ENCODE data around the gene CD247.

CD247 gene

DNA sequence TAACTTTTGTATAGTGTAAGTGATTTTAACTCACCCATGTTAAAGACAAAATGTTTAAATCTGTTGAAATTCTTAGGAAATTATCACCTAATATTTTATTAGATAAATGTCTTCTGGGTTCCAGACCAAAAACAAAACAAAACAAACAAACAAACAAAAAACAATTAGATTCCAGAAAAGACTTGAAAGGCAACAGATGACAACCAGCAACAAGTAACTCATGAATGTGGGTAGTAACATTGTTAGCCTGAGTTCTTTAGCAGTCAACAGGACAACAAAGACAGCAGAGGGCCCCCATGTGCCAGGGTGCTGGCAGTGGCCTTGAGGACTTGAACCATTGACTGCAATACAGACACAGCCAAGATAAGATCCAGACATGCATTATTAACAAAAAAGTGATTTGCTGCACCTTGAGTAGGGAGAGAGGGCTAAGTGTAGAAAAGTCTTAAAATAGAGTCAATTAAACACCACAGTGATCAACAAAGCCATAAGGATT, 2.4 kb upstream of the CD247 start:
- DNase-seq (ENCODE audit: low spot score), result no peak
- in situ Hi-C loops (cut with MboI; ENCODE audit: low sequenced_read_pairs, unreplicated experiment), result no loop called here

DNA sequence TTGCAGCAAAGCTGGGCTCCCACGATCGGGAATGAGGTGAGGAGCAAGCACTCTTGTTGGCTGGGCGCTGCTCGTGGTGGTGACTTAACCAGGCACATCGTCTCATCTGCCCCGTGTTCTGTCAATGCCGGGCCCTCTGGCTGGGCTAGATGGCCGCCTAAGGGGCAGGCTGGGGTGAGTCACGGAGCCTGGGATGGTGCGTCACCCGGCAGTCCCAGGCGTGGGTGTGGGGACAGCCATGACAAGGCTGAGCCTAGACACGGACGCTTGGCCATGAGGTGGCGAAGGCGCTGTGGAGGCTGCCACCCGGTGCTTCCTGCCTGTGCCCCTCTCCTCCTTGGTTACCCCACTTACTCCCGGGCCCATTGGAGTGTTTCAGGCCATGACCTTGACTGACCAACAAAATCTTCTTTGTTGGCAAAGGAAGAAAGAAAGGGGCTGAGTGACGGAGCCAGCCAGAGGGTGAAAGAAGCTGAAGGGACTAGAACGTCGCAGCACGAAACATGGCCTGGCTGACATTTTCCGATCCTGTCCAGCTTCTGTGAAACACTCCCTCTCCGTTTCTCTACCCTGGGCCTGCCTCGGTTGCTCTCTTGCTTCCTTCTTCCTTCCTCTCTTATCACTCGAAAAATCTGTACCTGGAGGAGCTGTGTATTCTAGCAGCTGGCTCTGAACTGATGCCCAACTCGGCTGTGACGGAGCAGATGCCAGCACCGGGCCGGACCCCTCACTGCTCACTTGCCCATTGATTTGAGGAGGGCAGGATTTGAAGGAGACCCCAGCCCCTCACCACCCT, 596 bp downstream of the CD247 start:
- DNase-seq (ENCODE audit: low spot score), result no peak
- in situ Hi-C loops (cut with MboI; ENCODE audit: low sequenced_read_pairs, unreplicated experiment), result no loop called here
- TF ChIP-seq, protein P1, sequence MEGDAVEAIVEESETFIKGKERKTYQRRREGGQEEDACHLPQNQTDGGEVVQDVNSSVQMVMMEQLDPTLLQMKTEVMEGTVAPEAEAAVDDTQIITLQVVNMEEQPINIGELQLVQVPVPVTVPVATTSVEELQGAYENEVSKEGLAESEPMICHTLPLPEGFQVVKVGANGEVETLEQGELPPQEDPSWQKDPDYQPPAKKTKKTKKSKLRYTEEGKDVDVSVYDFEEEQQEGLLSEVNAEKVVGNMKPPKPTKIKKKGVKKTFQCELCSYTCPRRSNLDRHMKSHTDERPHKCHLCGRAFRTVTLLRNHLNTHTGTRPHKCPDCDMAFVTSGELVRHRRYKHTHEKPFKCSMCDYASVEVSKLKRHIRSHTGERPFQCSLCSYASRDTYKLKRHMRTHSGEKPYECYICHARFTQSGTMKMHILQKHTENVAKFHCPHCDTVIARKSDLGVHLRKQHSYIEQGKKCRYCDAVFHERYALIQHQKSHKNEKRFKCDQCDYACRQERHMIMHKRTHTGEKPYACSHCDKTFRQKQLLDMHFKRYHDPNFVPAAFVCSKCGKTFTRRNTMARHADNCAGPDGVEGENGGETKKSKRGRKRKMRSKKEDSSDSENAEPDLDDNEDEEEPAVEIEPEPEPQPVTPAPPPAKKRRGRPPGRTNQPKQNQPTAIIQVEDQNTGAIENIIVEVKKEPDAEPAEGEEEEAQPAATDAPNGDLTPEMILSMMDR (IDR thresholded peaks at IDR 0.05; ENCODE audit: borderline replicate concordance, control extremely low read depth, extremely low read depth, insufficient read depth, missing control alignments), result no peak

More for the DNA sequence above, 2.4 kb upstream of the CD247 start:
- TF ChIP-seq, protein P1 (IDR thresholded peaks at IDR 0.05; ENCODE audit: borderline replicate concordance, control extremely low read depth, extremely low read depth, insufficient read depth, missing control alignments), result no peak

DNA sequence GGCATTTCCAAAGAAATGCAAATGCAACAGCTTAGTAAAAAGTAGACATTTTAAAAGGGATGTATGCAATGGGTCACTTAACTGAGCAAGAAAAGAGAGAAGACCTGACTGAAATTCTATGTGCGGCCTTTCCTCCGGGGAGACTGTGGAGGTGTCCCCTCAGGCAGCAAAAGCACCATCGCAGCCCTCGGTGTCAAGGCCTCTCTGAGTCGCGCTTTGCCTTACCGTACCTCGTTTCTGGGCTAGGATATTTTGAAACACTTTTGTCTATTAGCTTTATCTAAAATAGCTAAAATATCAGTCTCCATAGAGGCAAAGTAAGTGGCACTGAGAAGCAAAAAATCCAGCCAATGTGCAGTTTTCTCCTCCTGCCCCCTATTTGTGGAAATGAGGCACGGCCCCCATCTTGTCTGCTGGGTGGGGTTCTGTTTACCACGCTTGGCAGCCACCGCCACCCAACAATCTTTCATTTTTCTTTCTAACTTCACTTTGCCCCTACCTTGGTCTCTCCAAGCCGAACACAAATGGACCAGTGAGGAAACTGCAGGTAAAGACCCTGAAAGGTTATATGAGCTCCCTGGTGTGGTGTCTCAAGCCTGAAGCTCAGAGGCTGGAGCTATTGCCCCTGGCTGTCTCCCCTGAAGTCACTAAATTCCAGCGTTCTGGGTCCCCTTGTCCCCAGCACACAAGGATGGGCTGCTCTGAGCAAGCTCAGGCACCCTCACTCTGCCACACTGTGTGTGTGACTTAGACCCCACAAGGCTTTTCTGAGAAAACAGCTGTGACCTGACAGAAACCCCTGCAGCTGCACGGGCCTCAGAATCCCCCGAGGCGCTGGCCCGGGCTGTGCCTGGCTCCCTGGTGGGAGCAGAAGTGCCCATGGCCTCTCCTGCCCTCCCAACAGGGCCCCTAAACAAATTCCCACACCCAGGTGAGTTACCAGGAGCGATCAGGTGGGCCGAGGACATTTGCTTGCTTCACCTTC, 1.6 kb downstream of the CD247 start:
- in situ Hi-C loops (cut with MboI; ENCODE audit: low sequenced_read_pairs, unreplicated experiment), result no loop called here
- TF ChIP-seq, protein P1 (IDR thresholded peaks at IDR 0.05; ENCODE audit: borderline replicate concordance, control extremely low read depth, extremely low read depth, insufficient read depth, missing control alignments), result no peak
- DNase-seq (ENCODE audit: low spot score), result no peak

DNA sequence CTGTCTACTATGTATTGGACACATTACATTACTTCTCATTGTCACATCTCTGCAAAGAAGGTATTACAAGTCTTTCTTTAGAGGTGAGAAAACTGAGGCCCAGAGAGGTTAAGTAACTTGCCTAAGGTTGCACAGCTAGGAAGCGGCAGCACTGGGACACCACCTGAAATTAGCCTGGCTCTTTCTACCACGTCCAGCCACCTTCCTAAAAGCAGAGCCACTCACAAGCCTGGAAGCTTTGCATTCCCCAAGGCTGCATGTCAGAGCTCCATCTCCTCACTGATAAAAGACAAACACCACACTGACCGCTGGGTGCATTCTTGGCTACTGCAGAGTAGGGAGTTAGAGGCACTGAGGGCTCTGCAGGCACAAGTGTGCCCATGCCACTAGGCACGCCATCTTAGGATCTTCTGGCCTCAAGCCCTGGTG, 2.4 kb downstream of the CD247 start:
- in situ Hi-C loops (cut with MboI; ENCODE audit: low sequenced_read_pairs, unreplicated experiment), result no loop called here
- TF ChIP-seq, protein P1 (IDR thresholded peaks at IDR 0.05; ENCODE audit: borderline replicate concordance, control extremely low read depth, extremely low read depth, insufficient read depth, missing control alignments), result no peak

DNA sequence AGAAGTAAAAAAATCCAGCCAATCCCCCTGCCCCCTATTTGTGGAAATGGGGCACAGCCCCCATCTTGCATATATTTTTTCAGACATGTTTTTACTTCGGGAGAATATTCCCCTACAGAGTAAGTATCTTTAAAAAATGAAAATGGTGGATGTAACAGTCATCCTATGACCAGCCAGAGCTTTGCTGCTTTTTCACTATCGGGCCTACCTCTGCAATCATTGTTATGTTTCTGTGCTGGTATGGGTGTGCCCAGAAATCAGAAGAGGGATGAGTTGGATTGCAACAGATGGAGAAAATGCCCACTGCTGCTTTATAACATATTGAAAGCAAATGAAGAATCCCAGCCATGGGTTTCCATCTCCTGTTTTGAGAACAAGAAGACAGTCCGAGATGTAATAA, 2.9 kb downstream of the CD247 start:
- in situ Hi-C loops (cut with MboI; ENCODE audit: low sequenced_read_pairs, unreplicated experiment), result no loop called here
- no peak for DNase-seq (ENCODE audit: low spot score)
- TF ChIP-seq, protein P1 (IDR thresholded peaks at IDR 0.05; ENCODE audit: borderline replicate concordance, control extremely low read depth, extremely low read depth, insufficient read depth, missing control alignments), result no peak

More for the DNA sequence above, 2.4 kb downstream of the CD247 start:
- no peak for DNase-seq (ENCODE audit: low spot score)

DNA sequence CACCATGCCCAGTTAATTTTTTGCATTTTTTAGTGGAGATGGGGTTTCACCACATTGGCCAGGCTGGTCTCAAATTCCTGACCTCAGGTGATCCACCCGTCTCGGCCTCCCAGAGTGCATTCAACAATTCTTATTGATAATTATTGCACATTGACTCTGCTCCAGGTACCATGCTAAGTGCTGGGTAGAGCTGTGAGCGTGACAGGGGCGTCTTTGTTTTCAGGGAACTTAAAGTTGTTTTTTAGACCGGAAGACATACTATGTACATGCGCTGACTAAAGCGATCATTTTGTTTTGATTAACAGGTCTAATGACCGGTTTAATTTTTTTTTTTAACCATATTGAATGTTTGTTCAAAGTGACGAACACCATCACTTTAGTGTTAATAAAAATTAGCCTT, 4.0 kb downstream of the CD247 start:
- in situ Hi-C loops (cut with MboI; ENCODE audit: low sequenced_read_pairs, unreplicated experiment), result no loop called here
- TF ChIP-seq, protein P1 (IDR thresholded peaks at IDR 0.05; ENCODE audit: borderline replicate concordance, control extremely low read depth, extremely low read depth, insufficient read depth, missing control alignments), result no peak
- DNase-seq (ENCODE audit: low spot score), result no peak
